Ovary (tissue), 9 donors: Measurements from ENCODE around the gene ACP4. TPM values are rescaled to one million over a fixed set of nuclear protein-coding genes. Genes with fewer than 3 reads are reported as not detected.
A peak's percentile ranks its signal among the peaks of the same experiment; 100 is the strongest.

Experiments used
- DNase-seq, 5 donors: peaks; one replicate each; pipeline ENCODE4 v3.0.0-alpha.2; 2019 to 2020
- H3K27ac ChIP-seq, 2 donors: fragments of 200-600 bp; one replicate each; pipeline versions ENCODE4 v1.5.1 to v1.8.0; 2019 to 2022
- H3K27me3 ChIP-seq: fragments of 200-600 bp; one replicate; pipeline ENCODE4 v1.8.0; 2022
- H3K36me3 ChIP-seq: fragments of 200-600 bp; sonication (generic); one replicate; pipeline ENCODE4 v1.5.1; 2019
- H3K4me1 ChIP-seq: one replicate; pipeline ENCODE4 v1.8.1; 2013; ENCODE audit warnings: mild to moderate bottlenecking, moderate library complexity; ENCODE audit not compliant: insufficient read depth
- H3K4me3 ChIP-seq: fragments of 200-600 bp; sonication (generic); one replicate; pipeline ENCODE4 v1.5.1; 2017
- H3K9me3 ChIP-seq, 2 donors: fragments of 200-600 bp in 1 of 2; sonication (generic) in 1 of 2; one replicate each; pipeline versions ENCODE4 v1.5.1 to v1.8.1; 2013 to 2019; ENCODE audit warnings: mild to moderate bottlenecking in 1 of 2, moderate library complexity in 1 of 2
- CTCF ChIP-seq, 3 donors: fragments of 450-650 bp in 2 of 3; fragments of 200-600 bp in 1 of 3; IDR thresholded peaks; one replicate each; pipeline versions ENCODE4 v1.5.1 to v1.8.0; 2016 to 2022; ENCODE audit warnings: antibody characterized with exemption in 3 of 3, mild to moderate bottlenecking in 1 of 3
- EP300 ChIP-seq: sonication (generic); formaldehyde crosslinking; IDR thresholded peaks from one replicate; pipeline ENCODE4 v1.6.1; 2017; ENCODE audit warnings: antibody characterized with exemption
- POLR2A ChIP-seq: fragments of 450-650 bp; IDR thresholded peaks from one replicate; pipeline ENCODE4 v1.6.1; 2017; ENCODE audit warnings: antibody characterized with exemption, mild to moderate bottlenecking, moderate library complexity
- WGBS, 3 donors: extraction: QIAGEN DNeasy Blood & Tissue Kit in 1 of 3; methylation state at CpG; one replicate each; pipeline versions ENCODE4 v1.1.5 to v1.1.7; 2013 to 2017; 5-methylcytosine and 5-hydroxymethylcytosine counted together
- intact Hi-C, 4 donors: fragments of 100-400 bp; cut with DNase I; formaldehyde crosslinking; loops; one replicate each; pipeline versions ENCODE4 v1.11.0 to v1.15.1; 2022 to 2023
- polyA plus RNA-seq, 2 donors: library from polyadenylated mRNA; stranded (reverse); fragments of 200-250 nt in 1 of 2; fragments of 350-450 nt in 1 of 2; fragmentation: Illumina TruSeq in 1 of 2; extraction: RNeasy Lipid Tissue Mini Kit (QIAGEN cat#74804) in 1 of 2; gene quantifications; one replicate each; pipeline ENCODE4 v1.2.3, GENCODE V29; 2013 to 2014
- total RNA-seq, 7 donors: library from RNA; depleted of rRNA in 2 of 7; stranded (reverse); fragments of >200 nt in 2 of 7; fragmentation: NEBNext Ultra II Directional in 3 of 7; extraction: Animal tissue kit (Norgen Biotek cat#: 25700) in 3 of 7; gene quantifications; one replicate each; pipeline versions ENCODE4 v1.1.0 to v1.2.4, GENCODE V29; 2016 to 2023
- donor health status: DM: no; HTN: no; CAD: no; lungs with moderate emphysema.
- donor health status: DM: no; HTN: no; CAD: no.
- donor health status: Bipolar disorder and iron deficiency.
- donor health status: DM: yes; HTN: yes; CAD: no.
- donor health status: DM: no; HTN: no; CAD: no.
- donor health status: DM: yes; HTN: yes; CAD: no.

ACP4 gene
- total and polyA plus RNA-seq, 9 donors, result not detected

GRCh38 chr19:50798659-50799546 is 8.7 kb downstream of the ACP4 start:
- Histone ChIP-seq H3K4me3 (no peak overlapping the region), H3K4me1 (peaks cover 7% of the 10 kb centered on the region), H3K9me3 (no peaks in the 10 kb centered on the region), H3K27ac (no peak overlapping the region), H3K27me3 (no peaks in the 10 kb centered on the region), H3K36me3 (no peaks in the 10 kb centered on the region)
- no peak for DNase-seq
- no peak for TF ChIP-seq CTCF (IDR thresholded peaks at IDR 0.05)
- no peak for TF ChIP-seq POLR2A
- TF ChIP-seq EP300, result no peak
- intact Hi-C loops, result loop anchor here in 1 of 4 donors (10.0 kb wide), 1 partner anchor 284 kb away; the partner anchor contains the start of genes ASPDH and JOSD2
- 75 to 84% (median 83%) methylated on average over 21 of the region's 21 CpGs for WGBS, 3 donors

- TF ChIP-seq POLR2A (no peak), CTCF (IDR thresholded peaks at IDR 0.05) (no peak), EP300 (no peak)
- no peaks in the 10 kb centered on the region for H3K9me3 ChIP-seq
- peaks cover 7% of the 10 kb centered on the region for H3K4me1 ChIP-seq
- H3K27ac ChIP-seq, result no peak overlapping the region
- intact Hi-C loops, result loop anchor here in 1 of 4 donors (10.0 kb wide), 1 partner anchor 285 kb away; the partner anchor contains the start of genes ASPDH and JOSD2
- no peaks in the 10 kb centered on the region for H3K36me3 ChIP-seq
- WGBS, 3 donors, result 69 to 78% (median 71%) methylated on average over 3 of the region's 3 CpGs
- no peaks in the 10 kb centered on the region for H3K27me3 ChIP-seq
- no peak for DNase-seq
- H3K4me3 ChIP-seq, result no peak overlapping the region
Measured at GRCh38 chr19:50799547-50799851, 9.3 kb downstream of the ACP4 start.

- Histone ChIP-seq H3K4me3 (no peak overlapping the region), H3K4me1 (peaks cover 7% of the 10 kb centered on the region), H3K36me3 (no peaks in the 10 kb centered on the region), H3K27ac (no peak overlapping the region), H3K9me3 (no peaks in the 10 kb centered on the region), H3K27me3 (no peaks in the 10 kb centered on the region)
- DNase-seq, result no peak
- intact Hi-C loops, result loop anchor here in 1 of 4 donors (10.0 kb wide), 1 partner anchor 416 kb away; the partner anchor contains the start of gene POLD1
- 85 to 89% (median 87%) methylated on average over 8 of the region's 8 CpGs for WGBS, 3 donors
- TF ChIP-seq CTCF (IDR thresholded peaks at IDR 0.05) (no peak), EP300 (no peak), POLR2A (no peak)
Measured at GRCh38 chr19:50801107-50801506, 10.9 kb downstream of the ACP4 start.

GRCh38 chr19:50803633-50804419 is 13.6 kb downstream of the ACP4 start:
- 0 to 1% (median 1%) methylated on average over 37 to 40 of the region's 40 CpGs for WGBS, 3 donors
- no peaks in the 10 kb centered on the region for H3K9me3 ChIP-seq
- peak overlapping the region; percentile 68 for H3K4me3 ChIP-seq
- H3K27me3 ChIP-seq, result no peaks in the 10 kb centered on the region
- no peak for DNase-seq
- peaks cover 7% of the 10 kb centered on the region for H3K4me1 ChIP-seq
- no peaks in the 10 kb centered on the region for H3K36me3 ChIP-seq
- no peak for TF ChIP-seq CTCF (IDR thresholded peaks at IDR 0.05)
- TF ChIP-seq POLR2A, result no peak
- no peak for TF ChIP-seq EP300
- peak overlapping the region; percentile 98 to 99 for H3K27ac ChIP-seq
- intact Hi-C loops, result loop anchor here in 1 of 4 donors (10.0 kb wide), 1 partner anchor 419 kb away; the partner anchor contains the start of gene POLD1
